ENCODE data around the gene SASH1. TPM values are rescaled to one million over a fixed set of nuclear protein-coding genes. Genes with fewer than 3 reads are reported as not detected.
"Not testable (repeated sequence)": the region's sequence is repeated elsewhere in the genome, so short reads cannot be mapped to it uniquely, and the experiment has no call there.

Gene SASH1
- total RNA-seq, 4 donors from 2014 or later = 132 to 238 (median 160) TPM

DNA sequence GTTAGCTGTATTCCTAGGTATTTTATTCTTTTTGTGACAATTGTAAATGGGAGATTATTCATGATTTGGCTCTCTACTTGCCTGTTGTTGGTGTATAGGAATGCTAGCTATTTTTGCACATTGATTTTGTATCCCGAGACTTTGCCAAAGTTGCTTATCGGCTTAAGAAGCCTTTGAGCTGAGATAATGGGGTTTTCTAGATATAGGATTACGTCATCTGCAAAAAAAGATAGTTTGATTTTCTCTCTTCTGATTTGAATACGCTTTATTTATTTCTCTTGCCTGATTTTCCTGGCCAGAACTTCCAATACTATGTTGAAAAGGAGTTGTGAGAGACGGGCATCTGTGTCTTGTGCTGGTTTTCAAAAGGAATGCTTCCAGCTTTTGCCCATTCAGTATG is 241.0 kb downstream of the SASH1 start:
- H3K4me1 ChIP-seq = peaks cover 0 to 5% (median 0%) of the 10 kb centered on the region in 4 donors

DNA sequence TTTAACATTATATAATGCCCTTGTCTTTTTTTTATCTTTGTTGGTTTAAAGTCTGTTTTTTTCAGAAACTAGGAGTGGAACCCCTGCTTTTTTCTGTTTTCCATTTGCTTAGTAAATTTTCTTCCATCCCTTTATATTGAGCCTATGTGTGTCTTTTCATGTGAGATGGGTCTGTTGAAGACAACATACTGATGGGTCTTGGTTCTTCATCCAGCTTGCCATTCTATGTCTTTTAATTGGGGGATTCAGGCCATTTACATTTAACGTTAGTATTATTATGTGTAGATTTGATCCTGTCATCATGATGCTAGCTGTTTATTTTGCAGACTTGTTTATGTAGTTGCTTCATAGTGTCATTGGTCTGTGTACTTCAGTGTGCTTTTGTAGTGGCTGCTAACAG is 243.0 kb downstream of the SASH1 start:
- peaks cover 0 to 49% (median 1%) of the 10 kb centered on the region in 4 donors for H3K9me3 ChIP-seq
- H3K4me3 ChIP-seq; H3K27me3 ChIP-seq; DNase-seq (ENCODE audit: low spot score in 2 of 2); H3K36me3 ChIP-seq; H3K27ac ChIP-seq; H3K4me1 ChIP-seq: not testable (repeated sequence)
- 88 to 94% methylated on average over 1 of the region's 1 CpG for WGBS, 2 donors

More for the DNA sequence above, 241.0 kb downstream of the SASH1 start:
- no peaks in the 10 kb centered on the region for H3K27me3 ChIP-seq
- H3K36me3 ChIP-seq = no peaks in the 10 kb centered on the region
- WGBS, 2 donors = 50 to 80% methylated on average over 5 of the region's 5 CpGs
- no peak overlapping the region for H3K4me3 ChIP-seq
- no peak overlapping the region for H3K27ac ChIP-seq
- no peak for DNase-seq (ENCODE audit: low spot score in 2 of 2)
- peaks cover 0 to 39% (median 0%) of the 10 kb centered on the region in 4 donors for H3K9me3 ChIP-seq
- TF ChIP-seq, protein P1, sequence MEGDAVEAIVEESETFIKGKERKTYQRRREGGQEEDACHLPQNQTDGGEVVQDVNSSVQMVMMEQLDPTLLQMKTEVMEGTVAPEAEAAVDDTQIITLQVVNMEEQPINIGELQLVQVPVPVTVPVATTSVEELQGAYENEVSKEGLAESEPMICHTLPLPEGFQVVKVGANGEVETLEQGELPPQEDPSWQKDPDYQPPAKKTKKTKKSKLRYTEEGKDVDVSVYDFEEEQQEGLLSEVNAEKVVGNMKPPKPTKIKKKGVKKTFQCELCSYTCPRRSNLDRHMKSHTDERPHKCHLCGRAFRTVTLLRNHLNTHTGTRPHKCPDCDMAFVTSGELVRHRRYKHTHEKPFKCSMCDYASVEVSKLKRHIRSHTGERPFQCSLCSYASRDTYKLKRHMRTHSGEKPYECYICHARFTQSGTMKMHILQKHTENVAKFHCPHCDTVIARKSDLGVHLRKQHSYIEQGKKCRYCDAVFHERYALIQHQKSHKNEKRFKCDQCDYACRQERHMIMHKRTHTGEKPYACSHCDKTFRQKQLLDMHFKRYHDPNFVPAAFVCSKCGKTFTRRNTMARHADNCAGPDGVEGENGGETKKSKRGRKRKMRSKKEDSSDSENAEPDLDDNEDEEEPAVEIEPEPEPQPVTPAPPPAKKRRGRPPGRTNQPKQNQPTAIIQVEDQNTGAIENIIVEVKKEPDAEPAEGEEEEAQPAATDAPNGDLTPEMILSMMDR (IDR thresholded peaks at IDR 0.05) = no peak
- TF ChIP-seq EP300 (IDR thresholded peaks at IDR 0.05) = no peak
- no peak for TF ChIP-seq POLR2A (IDR thresholded peaks at IDR 0.05)

DNA sequence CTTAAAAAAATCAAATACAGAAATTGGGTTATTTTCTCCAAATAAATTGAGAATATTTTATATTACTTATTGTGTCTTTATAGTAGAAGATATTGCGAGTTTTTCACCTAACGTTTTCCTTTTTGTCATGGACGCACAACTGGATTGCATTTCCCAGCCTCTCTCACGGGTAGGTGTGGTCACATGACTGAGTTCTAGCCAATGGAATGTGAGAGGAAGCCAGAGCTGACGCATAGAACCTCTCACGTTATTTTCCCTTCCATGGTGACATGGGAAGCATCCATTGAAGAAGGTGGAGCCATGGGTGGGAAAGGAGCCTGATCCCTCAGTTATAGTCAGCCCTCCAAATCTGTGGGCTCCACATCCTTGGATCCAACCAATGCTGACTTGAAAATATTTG is 248.2 kb downstream of the SASH1 start:
- no peak for DNase-seq (ENCODE audit: low spot score in 2 of 2)
- Histone ChIP-seq H3K36me3 (no peaks in the 10 kb centered on the region), H3K4me3 (no peak overlapping the region), H3K4me1 (no peaks in the 10 kb centered on the region), H3K9me3 (peaks cover 0 to 21% (median 1%) of the 10 kb centered on the region in 4 donors), H3K27me3 (no peaks in the 10 kb centered on the region), H3K27ac (no peak overlapping the region)
- WGBS, 2 donors = 85 to 91% methylated on average over 6 of the region's 6 CpGs
- no peak for TF ChIP-seq POLR2A (IDR thresholded peaks at IDR 0.05)
- TF ChIP-seq, protein P1 (IDR thresholded peaks at IDR 0.05) = no peak
- TF ChIP-seq EP300 (IDR thresholded peaks at IDR 0.05) = no peak

DNA sequence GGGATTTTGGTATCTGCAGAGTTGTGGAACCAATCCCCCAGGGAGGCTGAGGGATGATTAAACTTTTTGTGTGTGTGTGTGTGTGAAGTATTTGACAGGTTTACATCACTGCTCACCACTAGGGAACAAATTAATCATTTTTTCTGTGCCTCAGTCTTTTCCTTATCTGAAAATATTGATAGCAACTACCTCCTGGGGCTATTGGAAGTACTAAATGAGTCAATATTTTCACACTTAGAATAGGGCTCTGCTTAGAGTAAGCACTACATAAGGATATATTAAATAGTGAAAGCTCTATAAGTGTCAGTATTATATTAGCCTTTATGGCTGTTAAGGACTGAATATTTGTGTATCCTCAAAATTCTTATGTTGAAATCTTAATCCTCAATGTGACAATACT is 249.0 kb downstream of the SASH1 start:
- Histone ChIP-seq H3K36me3 (no peaks in the 10 kb centered on the region), H3K4me1 (no peaks in the 10 kb centered on the region), H3K27ac (no peak overlapping the region), H3K4me3 (no peak overlapping the region), H3K9me3 (peaks cover 0 to 13% (median 1%) of the 10 kb centered on the region in 4 donors), H3K27me3 (no peaks in the 10 kb centered on the region)
- TF ChIP-seq EP300 (IDR thresholded peaks at IDR 0.05) = no peak
- TF ChIP-seq, protein P1 (IDR thresholded peaks at IDR 0.05) = no peak
- TF ChIP-seq POLR2A (IDR thresholded peaks at IDR 0.05) = no peak
- no peak for DNase-seq (ENCODE audit: low spot score in 2 of 2)

DNA sequence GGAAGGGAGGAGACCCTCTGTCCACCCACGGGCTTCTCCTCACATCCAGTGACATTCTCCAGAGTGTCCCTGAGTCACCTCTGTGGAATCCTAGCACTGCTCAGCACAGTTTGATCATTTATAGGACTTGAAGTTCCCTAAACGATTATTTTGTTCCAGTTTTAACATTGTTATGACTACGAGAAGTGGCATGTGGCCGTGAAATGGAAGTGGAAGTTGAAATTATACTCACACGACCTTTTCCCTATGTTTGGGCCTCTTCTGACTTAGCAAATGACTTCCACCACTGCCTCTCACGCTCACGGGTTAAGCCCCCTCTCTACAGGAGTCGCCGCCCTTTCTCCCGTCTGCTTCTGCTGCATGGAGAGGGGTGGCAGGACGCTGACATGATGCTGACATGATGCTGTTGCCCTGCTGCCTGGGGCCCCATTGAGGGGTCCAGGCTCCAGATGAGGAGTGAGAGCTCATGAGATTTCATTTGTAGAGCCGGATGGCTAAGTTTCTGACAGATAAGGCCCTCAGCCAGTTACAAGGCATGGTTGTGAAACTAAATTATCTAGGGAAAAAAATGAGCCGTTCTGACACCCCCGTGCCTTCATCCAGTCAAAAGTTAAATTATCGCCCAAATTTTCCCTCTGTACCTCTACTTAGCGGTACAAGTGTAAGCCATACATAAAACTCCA is 250.6 kb downstream of the SASH1 start:
- no peak for DNase-seq (ENCODE audit: low spot score in 2 of 2)
- Histone ChIP-seq H3K27ac (no peak overlapping the region), H3K9me3 (peaks cover 0 to 11% (median 1%) of the 10 kb centered on the region in 4 donors), H3K27me3 (no peaks in the 10 kb centered on the region), H3K4me1 (no peaks in the 10 kb centered on the region), H3K4me3 (no peak overlapping the region), H3K36me3 (no peaks in the 10 kb centered on the region)
- TF ChIP-seq, protein P1 (IDR thresholded peaks at IDR 0.05) = no peak
- TF ChIP-seq EP300 (IDR thresholded peaks at IDR 0.05) (no peak), POLR2A (IDR thresholded peaks at IDR 0.05) (no peak)
- WGBS, 2 donors = 61 to 69% methylated on average over 16 of the region's 16 CpGs

Data from tibial nerve (tissue), 4 donors.